ENCODE measurements around the gene CLASP1.
"Not testable (repeated sequence)": the region's sequence is repeated elsewhere in the genome, so short reads cannot be mapped to it uniquely, and the experiment has no call there.

Gene CLASP1

DNA sequence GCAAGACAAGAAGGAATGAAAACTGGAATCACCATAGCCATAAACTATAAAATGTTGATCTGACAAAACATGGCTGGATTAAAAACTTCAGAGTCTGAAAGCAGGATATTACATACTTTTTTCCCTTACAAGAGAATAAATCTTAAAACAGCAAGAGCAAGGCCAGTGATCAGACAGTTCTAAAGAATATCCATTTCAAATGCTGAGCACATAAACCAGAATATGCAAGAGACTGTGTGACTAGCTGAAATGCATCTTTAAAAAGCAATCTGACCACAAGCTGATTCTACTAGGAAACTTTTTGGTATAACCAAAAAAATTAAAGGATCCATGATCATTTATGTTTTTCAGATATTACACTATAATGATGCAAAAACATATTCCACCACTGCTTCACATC is 239.3 kb downstream of the CLASP1 start:
- FAIRE-seq: no peak

DNA sequence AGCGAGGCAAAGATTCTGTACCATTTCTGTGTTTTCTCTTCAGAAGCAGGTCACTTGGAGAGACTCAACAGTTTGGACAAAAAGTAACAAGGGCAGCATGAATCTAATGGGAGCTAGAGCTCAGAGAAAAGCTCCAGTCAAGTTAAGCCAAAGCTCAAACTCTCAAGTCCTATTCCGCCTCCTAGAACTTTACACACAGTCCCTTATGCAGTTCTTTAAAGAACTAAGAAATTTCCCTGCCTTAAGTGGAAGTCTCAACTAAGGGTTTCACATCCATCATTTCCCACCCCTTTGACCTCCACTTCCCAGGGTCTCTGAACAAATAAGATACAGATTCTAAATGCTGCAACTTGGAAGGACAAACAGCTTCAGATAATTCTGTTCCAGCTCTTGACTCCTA is 239.9 kb downstream of the CLASP1 start:
- no peak for FAIRE-seq

DNA sequence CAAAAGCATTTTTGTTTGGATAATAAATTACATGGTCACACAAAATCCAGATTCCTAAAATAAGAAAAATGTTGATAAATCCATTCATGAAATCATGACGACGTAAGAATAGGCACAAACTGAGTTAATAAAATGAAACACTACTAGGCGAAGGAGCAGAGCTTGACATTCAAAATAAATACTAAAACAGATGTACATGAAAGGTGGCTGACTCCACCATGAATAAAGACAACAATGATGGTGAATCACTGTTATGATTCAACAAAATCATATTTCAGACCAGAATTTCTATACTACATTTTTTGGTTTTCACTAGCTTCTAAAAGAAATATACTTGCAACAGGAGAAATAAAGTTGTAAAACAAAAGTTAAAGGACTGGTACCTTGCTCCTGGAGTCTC is 240.6 kb downstream of the CLASP1 start:
- no peak for FAIRE-seq

DNA sequence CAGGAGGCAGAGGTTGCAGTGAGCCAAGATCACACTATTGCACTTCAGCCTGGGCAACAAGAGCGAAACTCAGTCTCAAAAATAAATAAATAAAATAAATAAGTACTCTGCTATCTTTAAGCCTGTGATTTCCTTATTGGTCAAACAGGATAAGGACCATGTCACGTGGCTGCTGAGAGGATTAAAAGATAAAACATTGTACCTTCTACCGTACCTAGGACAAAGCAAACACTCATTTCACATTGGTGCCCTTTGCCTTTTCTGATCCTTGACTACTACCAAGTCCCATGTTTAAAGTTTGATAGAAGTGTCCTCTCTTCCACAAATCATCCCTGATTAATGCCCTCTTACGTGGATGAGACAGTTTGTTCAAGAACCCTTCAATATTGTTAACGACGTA is 244.0 kb downstream of the CLASP1 start:
- no peak for FAIRE-seq

DNA sequence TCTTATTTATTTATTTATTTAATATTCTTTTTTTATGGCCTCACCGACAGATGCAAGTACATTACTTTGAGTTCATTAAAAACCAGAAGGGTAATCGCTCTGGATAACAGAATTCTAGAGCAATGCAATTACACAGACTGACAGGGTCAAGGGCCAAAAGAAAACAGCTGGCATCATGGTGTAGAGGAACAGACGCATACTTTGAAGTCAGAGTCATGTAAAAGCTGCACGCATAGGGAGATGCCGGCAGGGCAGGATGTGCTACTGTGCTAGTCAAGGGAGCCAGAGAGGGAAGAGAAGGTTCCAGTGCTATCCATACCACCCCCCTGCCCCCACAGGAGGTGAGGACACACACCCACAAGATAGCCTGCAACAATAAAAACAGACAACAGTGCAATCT is 249.1 kb downstream of the CLASP1 start:
- FAIRE-seq: no peak

DNA sequence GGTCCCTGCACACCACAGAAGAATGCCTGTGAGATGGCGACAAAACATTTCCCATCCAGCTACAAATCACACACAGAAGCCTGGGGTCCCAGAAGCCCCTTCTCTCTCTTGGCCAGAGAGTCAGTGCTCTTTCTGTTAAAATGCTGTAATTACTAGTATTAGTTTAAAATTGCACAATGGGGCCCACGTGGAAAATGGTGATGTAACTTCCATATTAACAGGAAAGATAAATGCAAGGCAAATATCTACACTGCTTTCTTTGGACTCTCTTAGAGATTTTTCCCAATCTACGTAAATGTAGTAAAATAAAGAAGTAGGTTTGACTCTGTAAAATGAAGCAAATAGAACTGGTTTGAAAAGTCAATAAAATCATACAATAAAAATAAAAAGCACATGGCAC is 250.4 kb downstream of the CLASP1 start:
- FAIRE-seq: no peak

DNA sequence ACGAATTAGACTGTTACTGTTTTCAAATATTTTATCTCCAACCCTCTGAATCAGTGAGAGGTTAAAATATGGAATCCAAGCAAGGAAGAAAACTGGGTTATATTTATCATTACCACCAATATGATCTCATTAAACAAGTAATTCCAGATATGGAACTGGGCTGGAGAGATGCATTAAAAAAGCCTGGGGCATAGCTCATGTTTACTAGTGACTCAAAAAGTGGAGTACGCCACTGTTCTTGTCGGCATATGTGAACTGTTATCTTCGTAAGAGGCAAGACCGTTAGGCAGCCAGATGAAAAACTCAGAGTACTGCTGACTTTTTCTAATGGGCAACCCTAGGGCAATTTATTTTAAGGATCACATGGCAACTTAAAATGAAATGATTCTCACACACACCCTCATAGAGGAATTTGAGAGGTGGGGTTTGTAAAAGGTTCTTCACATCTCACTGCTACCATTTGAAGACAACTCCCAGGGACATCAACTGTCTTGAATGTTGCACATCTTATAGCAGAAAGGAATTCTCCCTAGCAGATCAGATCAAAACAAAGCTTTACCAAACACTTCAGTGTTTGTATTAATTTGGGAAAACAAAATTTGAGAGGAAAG is 259.1 kb downstream of the CLASP1 start:
- FAIRE-seq: no peak

DNA sequence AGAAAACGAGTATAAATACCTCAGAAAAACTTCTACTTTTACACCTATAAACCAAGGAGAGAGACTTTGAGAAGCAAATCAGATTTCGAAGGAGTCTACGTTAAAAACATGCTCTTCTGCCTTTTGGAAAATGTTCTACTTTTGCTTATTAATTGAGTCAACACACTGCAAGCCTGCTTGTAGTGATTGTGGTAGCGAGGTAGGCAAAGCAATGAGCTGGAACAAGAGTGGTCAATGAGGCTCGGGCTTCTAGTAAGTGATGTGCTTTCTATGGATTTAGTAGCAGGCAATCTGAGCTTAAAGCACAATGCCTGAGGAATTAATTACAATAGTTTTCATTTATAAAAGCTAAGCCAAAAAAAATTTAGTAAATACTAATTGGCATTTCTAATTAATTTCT is 260.9 kb downstream of the CLASP1 start:
- no peak for FAIRE-seq

DNA sequence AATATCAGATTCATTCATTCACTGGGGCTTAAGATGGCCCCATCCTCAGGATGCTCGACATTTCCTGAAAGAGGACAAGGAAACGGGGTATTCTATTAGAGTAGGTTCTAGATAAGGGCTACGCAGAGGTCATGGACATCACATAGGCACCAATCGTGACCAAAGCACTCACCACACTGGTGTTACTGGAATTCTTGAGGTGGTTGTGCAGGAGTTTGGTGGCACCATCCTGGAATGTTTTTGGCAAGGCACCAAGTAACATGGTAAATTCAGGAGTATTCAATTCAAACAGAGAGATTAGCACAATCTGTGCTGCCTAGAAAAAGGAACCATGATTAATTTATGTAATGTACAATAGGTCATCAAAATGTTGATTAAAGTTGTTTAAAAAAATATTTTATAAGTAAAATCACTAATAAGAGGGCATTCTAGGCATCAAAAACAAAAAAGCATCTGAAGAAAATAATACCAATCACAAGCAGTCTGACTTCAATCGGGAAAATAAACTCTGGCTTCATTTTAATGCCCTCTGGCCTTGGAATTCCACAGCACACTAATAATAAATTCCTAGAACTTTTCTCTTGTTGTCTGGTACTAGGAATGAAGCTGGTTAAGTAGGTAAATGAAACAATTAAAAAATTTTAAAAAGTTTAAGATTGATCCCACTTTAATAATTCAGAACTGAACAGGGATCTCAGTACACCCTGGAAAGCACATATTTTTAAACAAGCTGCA is 261.5 kb downstream of the CLASP1 start:
- no peak for FAIRE-seq

DNA sequence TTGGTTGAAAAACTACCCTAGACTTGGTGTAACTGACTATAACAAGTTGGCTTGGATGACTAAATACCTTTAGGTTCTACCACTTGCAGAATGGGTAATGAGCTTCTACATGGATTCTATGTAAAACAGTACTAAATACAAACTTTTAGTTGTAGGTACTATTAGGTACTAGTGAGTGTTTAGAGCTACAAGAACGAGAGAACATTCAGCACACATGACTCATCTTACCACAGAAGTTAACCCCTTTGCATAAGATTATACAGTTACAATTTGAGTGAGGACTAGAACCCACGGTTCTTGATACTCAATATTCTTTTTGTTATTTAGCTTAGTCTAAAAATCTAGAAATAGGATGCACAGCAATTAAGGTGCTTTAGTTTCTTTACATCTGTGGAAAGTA is 262.6 kb downstream of the CLASP1 start:
- FAIRE-seq: no peak

DNA sequence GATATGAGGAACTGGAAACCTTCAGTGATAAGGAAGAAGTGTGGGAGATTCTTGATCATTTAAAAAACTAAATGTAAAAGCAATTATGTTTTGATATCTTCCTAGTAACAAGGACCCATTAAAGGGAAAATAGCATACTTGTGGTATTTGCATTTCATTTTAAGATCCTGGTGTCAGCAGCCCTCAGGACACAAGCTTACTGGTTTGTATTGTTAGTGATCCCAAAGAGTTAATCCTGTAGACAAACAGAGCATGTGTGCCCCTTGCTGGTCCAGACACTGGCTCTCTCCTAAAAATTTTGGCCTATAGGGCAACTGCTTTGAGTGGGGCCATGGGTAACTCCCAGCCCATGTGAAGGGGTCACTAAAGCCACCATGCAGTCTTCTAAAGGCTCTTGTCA is 263.2 kb downstream of the CLASP1 start:
- no peak for FAIRE-seq

DNA sequence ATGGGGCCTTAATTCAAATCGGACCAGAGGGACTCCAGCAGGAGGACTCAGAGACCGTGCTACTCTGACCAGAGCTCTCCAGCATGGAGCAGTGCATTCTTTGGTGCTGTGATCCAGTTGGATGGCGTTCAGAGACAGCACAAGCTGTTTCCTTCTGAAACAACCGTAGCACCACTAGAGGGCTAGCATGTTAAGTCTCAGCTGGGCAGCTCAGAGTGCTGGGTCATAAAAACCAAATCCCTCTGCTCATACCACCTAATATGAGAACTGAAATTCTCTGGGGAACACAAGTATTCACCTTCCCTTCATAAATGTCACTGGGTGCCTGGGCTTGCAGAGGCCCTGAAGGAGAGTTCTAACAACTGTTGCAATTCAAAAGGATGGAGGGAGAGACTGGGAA is 266.5 kb downstream of the CLASP1 start:
- FAIRE-seq: no peak

DNA sequence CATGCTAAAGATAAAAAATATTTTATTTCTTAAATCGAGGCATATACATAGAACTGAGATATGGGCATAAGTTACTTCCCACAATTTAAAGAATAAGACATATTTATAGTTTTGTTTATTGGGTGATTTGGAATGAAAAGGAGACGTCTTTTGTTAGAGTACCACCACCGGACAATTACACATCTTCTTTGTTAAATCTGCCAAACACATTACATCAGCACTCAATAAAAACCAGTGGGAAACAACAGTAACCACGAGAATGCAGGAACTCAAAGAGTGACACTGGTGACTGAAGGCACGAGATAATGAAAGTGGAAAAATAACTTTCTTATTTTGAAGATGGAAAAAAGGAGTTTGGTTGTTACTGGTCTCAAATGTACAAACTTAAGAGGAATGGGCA is 271.6 kb downstream of the CLASP1 start:
- no peak for FAIRE-seq

DNA sequence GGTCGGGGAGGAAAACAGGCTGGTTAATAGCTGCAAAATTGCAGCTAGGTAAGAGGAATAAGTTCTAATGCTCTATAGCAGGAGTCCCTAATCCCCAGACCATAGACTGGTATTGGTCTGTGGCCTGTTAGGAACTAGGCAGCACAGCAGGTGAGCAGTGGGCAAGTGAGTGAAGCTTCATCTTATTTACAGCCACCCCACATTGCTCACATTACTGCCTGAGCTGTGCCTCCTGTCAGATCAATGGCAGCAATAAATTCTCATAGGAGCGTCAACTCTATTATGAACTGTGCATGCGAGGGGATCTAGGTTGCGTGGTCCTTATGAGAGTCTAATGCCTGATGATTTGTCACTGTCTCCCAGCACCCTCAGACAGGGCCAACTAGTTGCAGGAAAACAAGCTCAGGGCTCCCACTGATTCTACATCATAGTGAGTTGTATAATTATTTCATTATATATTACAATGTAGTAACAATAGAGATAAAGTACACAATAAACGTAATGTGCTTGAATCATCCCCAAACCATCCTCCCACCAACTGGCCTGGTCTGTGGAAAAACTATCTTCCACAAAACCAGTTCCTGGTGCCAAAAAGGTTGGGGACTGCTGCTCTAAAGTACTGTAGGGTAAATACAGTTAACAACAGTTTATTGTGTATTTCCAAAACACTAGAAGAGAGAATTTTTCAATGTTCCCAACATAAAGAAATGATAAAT is 272.6 kb downstream of the CLASP1 start:
- no peak for FAIRE-seq

DNA sequence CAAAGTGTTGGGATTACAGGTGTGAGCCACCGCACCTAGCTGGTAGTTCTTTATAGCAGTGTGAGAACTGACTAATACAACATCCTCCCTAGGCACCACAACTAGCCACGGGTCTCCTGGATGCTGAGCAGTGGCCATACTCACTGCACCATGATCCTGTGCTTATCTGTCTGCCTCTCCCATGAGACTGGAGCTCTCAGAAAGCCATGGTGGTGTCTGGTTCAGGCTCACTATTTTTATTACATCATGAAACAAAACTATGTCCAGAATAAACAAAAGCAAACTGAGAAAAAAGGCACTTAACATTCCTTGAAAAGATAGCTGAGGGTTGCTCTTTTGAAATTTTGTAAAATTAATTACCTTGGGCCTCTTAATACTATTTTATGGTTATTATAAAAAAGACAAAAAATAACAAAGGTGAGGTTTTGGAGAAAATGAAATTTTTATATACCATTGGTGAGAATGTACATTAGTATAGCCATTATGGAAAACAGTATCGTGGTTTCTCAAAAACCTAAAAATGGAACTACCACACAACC is 273.6 kb downstream of the CLASP1 start:
- no peak for FAIRE-seq

DNA sequence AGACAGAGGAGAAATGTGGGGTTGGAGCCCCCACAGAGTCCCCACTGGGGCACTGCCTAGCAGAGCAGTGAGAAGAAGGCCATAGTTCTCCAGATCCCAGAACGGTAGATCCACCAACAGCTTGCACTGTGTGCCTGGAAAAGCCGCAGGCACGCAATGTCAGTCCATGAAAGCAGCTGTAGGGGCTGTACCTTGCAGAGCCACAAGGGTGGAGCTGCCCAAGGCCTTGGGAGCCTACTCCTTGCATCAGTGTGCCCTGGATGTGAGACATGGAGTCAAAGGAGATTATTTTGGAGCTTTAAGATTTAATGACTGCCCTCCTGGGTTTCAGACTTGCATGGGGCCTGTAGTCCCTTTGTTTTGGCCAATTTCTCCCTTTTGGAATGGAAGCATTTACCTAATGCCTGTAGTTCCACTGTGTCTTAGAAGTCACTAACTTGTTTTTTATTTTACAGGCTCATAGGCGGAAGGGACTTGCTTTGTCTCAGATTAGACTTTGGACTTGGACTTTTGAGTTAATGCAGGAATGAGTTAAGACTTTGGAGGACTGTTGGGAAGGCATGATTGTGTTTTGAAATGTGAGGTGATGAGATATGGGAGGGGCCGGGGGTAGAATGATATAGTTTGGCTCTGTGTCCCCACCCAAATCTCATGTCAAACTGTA is 274.7 kb downstream of the CLASP1 start:
- FAIRE-seq: not testable (repeated sequence)

DNA sequence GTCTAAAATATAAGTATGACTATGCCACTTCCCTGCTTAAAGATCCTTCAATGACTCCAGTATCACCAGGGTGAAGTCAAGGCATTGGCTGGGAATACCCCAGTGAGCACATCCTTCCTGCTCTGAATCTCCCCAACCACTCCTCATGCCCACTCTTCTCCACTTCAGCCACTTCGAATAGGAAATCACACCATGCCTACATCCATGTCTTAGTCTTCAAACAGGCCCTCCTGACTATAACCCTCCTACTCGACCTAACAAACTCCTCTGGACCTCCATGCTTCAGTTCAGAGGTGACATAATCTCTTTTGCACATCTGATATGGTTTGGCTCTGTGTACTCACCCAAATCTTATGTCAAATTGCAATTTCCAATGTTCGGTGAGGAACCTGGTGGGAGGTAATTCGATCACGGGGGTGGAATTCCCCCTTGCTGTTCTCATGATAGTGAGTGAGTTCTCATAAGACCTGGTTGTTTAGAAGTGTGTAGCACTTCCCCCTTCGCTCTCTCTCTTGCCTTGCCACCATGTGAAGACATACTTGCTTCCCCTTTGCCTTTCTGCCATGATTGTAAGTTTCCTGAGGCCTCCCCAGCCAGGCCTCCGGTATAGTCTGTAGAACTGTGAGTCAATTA is 276.4 kb downstream of the CLASP1 start:
- no peak for FAIRE-seq

DNA sequence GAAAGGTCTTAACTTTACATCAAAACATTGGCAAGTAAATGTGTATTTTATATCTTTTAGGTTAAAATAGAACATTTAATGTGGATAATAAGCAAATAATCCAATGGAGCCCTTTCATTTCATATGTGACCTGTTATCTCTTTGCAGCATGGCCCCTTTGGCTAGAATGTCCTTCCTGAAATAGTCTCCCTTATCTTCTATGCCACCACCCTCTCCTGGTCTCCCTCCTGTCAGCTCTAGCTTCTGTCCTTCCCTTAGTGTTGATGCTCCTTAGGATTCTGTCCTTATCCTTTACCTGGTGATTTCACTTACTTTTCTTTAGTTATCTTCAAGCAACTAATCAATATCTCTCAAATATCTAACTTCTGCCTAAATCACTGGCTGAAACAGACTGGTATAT is 277.2 kb downstream of the CLASP1 start:
- FAIRE-seq: no peak

DNA sequence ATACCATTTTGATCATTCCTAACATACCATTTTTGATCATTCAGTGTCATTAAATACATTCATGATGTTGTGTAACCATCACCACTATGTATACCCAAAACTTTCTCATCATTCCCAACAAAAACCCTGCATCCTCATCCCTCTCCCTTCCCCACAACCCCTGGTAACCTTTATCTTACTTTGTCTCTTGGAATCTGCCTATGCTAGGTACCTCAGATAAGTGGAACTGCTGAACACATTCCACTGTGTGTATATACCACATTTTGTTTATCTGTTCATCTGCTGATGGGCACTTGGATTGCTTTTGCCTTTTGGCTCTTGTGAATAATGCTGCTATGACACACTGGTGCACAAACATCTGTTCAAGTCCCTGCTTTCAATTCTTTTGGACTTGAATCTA is 280.4 kb downstream of the CLASP1 start:
- FAIRE-seq: no peak

DNA sequence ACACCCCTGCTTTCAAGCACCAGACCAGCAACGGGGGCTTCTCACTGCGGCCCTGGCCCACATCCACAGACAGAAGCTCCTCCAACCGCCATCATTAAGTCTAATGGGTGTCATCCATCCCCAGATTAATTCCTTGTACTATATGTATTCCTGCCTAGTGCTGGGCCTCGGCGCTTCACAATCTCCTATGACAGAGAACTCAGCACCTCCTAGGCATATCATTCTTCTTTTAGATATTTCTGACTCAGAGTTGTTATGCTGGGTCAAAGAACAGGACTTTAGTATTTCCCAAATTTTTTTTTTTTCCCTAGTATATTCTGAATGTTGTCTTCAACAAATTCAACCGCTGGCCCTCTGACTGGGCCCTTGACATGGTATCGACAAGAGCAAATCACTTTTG is 281.1 kb downstream of the CLASP1 start:
- no peak for FAIRE-seq

DNA sequence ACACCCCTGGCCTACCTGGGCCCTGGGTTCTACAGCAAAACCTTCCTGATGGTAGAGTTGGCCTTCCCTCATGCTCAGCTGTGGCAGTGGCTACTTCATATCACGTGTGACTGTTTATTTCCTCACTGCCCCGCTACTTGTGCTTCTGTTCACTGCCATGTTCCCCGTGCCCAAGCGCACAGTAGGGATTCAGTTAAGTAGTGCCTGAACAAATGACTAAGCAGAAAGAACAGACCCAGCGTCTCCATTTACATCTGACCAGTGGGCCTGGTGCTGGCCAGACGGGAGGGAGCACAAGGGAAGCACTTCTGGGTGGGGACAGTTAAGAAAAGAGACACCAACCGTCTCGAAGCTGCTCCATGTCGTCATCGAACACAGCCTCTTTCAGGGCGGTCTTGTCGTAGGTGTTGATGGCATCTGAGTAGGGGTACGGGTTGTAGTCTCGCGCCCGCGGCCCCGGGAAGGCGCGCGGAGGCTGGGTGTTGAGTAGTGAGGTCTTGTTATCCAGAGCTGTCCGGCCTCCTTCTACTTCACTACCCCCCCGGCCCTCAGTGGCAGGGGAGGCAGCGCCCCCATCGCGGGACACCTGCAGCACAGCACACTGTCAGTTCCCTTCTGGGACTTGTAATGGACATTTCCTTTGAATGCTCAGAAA is 281.9 kb downstream of the CLASP1 start:
- no peak for FAIRE-seq

DNA sequence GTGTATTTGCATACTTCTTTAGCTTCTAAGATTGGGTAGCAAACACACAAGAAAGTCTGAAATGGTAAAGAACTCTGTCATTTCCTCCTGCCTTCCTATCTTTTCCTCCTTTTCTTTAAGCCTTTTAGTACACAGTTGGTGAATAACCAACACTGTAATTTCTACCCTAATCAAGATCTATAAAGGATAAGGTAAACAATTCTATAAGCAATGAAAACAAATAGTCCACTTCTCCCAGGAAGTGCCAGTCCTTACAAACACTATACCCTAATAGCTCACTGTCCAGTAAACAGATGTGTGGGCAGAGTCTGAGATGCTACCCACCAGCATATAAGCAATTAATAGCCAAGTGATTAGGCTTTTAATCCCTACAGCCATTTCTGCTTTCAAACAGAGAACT is 283.2 kb downstream of the CLASP1 start:
- FAIRE-seq: no peak

DNA sequence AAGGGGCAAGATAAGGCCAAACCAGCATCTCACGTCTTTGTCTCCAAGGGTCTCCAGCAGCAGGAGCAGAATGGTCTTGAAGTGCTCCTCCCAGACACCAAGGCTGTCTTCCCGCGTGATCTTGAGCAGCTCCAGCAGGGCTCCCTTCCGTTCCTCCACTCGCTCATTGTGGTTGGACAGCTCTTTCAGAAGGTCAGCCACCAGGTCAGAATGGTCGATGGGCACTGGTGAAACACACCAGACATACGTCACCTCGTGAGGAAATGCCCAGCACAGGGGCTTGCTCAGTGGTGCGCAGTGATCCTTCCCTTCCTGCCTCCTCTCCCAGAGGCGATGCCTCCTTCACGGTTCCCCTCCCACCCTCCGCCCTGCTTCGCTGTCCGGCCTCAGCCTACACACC is 284.2 kb downstream of the CLASP1 start:
- FAIRE-seq: no peak
